DND-41 (cell line): ENCODE measurements around the gene ZNF32.

Experiments used
- ATAC-seq: fragments of 200-7000 bp; cut with Tn5 transposase; 3 replicates; pipeline ENCODE4 v1.9.1; 2021; ENCODE audit warnings: low read depth; ENCODE audit not compliant: insufficient read depth
- DNase-seq: peaks from one replicate; pipeline ENCODE4 v3.0.0-alpha.2; 2020
- H2AFZ ChIP-seq: 2 replicates; pipeline ENCODE4 v1.6.0; 2012; ENCODE audit warnings: low read depth, low read length
- H3K27ac ChIP-seq: 2 replicates; pipeline ENCODE4 v1.5.1; 2012; ENCODE audit warnings: low read length, inconsistent platforms
- H3K27me3 ChIP-seq: fragments of 200-600 bp; sonication (generic); 2 replicates; pipeline ENCODE4 v1.6.0; 2012; ENCODE audit warnings: low read length, mild to moderate bottlenecking, inconsistent platforms; ENCODE audit not compliant: insufficient read depth, poor library complexity
- H3K36me3 ChIP-seq: 2 replicates; pipeline ENCODE4 v1.5.1; 2012; ENCODE audit warnings: low read length, inconsistent platforms; ENCODE audit not compliant: insufficient read depth
- H3K4me1 ChIP-seq: 2 replicates; pipeline ENCODE4 v1.5.1; 2012; ENCODE audit warnings: mild to moderate bottlenecking, low read length; ENCODE audit not compliant: insufficient read depth
- H3K4me2 ChIP-seq: 2 replicates; pipeline ENCODE4 v1.6.0; 2012; ENCODE audit warnings: mild to moderate bottlenecking, moderate library complexity, low read length, inconsistent platforms; ENCODE audit not compliant: insufficient read depth
- H3K4me3 ChIP-seq, 2 experiments: fragments of 200-600 bp in 1 of 2; shearing (Covaris generic) in 1 of 2; 2 replicates each; pipeline ENCODE4 v1.5.1; 2012 to 2016; ENCODE audit warnings: inconsistent platforms in 2 of 2, low read length in 2 of 2, mild to moderate bottlenecking in 2 of 2, low read depth in 1 of 2, moderate library complexity in 1 of 2
- H3K79me2 ChIP-seq: 2 replicates; pipeline ENCODE4 v1.6.0; 2012; ENCODE audit warnings: low read length, inconsistent platforms; ENCODE audit not compliant: insufficient read depth
- H3K9ac ChIP-seq: 2 replicates; pipeline ENCODE4 v1.6.0; 2012; ENCODE audit warnings: low read depth, mild to moderate bottlenecking, inconsistent platforms, low read length, moderate library complexity
- H3K9me3 ChIP-seq: 2 replicates; pipeline ENCODE4 v1.5.1; 2012; ENCODE audit warnings: low read length, moderate library complexity, mild to moderate bottlenecking, inconsistent platforms; ENCODE audit not compliant: insufficient read depth, severe bottlenecking
- H4K20me1 ChIP-seq: 2 replicates; pipeline ENCODE4 v1.6.0; 2012; ENCODE audit warnings: low read length; ENCODE audit not compliant: insufficient read depth
- EZH2 ChIP-seq: IDR thresholded peaks from 3 replicates; pipeline ENCODE4 v1.6.1; 2012; ENCODE audit warnings: borderline replicate concordance, low read depth, mild to moderate bottlenecking, moderate library complexity, low read length, inconsistent platforms; ENCODE audit not compliant: severe bottlenecking
- TF ChIP-seq, protein P1 (sequence below): IDR thresholded peaks from 2 replicates; pipeline ENCODE4 v1.5.1; 2012; ENCODE audit warnings: borderline replicate concordance, low read length, moderate library complexity, mild to moderate bottlenecking; ENCODE audit not compliant: poor library complexity, severe bottlenecking; ENCODE audit errors: extremely low read depth

The ZNF32 gene, protein sequence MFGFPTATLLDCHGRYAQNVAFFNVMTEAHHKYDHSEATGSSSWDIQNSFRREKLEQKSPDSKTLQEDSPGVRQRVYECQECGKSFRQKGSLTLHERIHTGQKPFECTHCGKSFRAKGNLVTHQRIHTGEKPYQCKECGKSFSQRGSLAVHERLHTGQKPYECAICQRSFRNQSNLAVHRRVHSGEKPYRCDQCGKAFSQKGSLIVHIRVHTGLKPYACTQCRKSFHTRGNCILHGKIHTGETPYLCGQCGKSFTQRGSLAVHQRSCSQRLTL

DNA sequence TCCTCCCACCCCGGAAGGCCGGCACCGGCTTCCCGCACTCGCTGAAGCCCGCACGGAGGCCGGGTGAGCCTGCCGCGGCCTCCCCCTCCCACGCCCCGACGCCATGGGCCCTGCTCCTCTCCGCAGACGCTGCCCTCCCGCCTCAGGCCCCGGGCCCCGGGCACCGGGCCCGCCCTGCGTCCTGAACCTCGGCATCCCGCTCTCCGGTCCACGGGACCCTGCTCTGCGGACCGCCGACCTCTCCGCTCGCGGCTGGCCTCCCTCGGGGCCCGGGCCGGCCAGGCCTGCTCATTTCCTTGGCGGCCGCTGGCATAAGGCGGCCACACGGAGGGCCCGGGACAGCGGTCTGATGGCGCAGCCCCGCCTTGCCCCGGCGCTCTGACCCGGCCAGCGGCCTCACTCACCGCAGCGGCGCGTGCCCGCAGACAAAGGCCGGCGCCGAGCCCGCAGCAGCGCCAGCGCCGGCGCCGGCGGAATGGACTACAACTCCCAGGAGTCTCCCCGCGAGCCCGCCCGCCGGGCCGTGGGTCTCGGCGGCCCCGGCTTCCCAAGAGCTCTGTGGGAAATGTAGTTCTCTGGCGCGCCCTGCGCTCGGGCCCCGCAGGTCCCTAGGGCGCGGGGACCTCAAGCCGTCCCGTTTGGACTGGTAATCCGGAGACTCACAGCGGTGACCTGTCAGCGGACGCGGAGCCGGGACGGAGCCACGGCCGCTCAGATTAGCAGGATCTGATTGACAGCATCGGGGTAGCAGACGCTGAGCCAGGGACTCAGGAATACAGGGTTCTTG lies at the start of gene ZNF32:
ZNF32 (minus strand) TSS at position 484 of the 787 bp plus-strand sequence. CDS start 2,748 bp downstream, outside the sequence.
- Histone ChIP-seq H3K9me3 (peaks cover 42% of the 10 kb centered on the region), H3K27ac (peak within 1 kb of the TSS; percentile 81), H3K79me2 (peaks cover 15% of the 10 kb centered on the region), H3K9ac (peak within 1 kb of the TSS; percentile 95), H3K4me1 (peaks cover 25% of the 10 kb centered on the region), H4K20me1 (no peaks in the 10 kb centered on the region), H3K4me2 (peak within 1 kb of the TSS; percentile 88), H3K36me3 (peaks cover 38% of the 10 kb centered on the region), H2AFZ (peak within 1 kb of the TSS; percentile 97), H3K27me3 (no peaks in the 10 kb centered on the region), H3K4me3 (peak within 1 kb of the TSS; percentile 61 to 78; a peak in 3 of 4 replicates)
- DNase-seq (peak; percentile 85), ATAC-seq (peak; percentile 97)
- TF ChIP-seq EZH2, result no peak
- TF ChIP-seq, protein P1, sequence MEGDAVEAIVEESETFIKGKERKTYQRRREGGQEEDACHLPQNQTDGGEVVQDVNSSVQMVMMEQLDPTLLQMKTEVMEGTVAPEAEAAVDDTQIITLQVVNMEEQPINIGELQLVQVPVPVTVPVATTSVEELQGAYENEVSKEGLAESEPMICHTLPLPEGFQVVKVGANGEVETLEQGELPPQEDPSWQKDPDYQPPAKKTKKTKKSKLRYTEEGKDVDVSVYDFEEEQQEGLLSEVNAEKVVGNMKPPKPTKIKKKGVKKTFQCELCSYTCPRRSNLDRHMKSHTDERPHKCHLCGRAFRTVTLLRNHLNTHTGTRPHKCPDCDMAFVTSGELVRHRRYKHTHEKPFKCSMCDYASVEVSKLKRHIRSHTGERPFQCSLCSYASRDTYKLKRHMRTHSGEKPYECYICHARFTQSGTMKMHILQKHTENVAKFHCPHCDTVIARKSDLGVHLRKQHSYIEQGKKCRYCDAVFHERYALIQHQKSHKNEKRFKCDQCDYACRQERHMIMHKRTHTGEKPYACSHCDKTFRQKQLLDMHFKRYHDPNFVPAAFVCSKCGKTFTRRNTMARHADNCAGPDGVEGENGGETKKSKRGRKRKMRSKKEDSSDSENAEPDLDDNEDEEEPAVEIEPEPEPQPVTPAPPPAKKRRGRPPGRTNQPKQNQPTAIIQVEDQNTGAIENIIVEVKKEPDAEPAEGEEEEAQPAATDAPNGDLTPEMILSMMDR, result peak; percentile 0

DNA sequence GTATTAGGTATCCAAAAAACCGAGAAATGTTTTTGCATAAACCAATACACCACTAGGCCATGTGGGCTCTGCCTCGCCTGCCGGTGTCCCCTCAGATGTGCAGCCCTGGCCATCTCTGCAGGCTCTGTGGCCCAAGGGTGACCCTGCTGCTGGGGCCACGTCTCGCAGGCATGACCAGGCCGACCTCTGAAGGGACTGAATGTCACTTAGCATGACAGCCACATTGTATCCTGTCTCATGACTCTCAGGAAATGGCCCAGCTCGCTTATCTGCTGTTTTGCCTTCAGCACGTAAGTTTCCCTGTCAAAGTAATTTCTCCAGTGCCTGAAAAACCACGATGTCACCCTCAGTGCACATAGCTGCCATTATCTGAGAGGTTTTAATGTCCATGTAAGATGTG lies 49.5 kb upstream of the ZNF32 start:
- H3K4me2 ChIP-seq, result no peak overlapping the region

DNA sequence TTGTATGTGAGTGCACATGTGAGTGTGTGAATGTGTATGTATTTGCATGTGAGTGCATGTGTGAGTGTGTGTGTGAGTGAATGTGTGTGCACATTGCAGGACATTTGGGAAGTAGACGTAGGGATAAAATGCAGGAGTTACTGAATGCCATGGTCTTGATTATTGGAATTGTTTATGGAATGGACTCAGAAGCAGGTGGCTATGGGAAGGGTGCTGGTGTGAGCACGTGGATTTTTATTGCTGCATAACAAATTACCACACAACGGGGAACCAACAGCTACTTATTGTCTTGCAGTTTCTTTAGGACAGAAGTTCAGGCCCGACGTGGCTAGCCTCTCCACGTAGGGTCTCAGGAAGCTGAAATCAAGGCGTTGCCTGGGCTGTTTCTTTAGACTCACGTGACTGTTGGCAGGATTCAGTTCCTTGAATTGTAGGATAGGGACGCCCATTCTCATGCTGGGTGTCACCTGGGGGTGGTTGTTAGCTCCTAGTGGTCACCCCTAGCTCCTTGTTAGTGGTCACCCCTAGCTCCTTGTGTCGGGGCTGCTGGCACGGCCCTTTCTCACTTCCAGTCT lies 48.3 kb upstream of the ZNF32 start:
- TF ChIP-seq, protein P1, result no peak
- no peak for TF ChIP-seq EZH2
- Histone ChIP-seq H2AFZ (no peak overlapping the region), H3K36me3 (no peaks in the 10 kb centered on the region), H3K27ac (no peak overlapping the region), H3K27me3 (no peaks in the 10 kb centered on the region), H3K79me2 (no peaks in the 10 kb centered on the region), H3K4me3 (no peak overlapping the region), H3K4me1 (no peaks in the 10 kb centered on the region), H3K9me3 (no peaks in the 10 kb centered on the region), H3K4me2 (no peak overlapping the region), H4K20me1 (no peaks in the 10 kb centered on the region), H3K9ac (no peak overlapping the region)
- no peak for ATAC-seq
- DNase-seq, result no peak

More for the DNA sequence above, 49.5 kb upstream of the ZNF32 start:
- Histone ChIP-seq H3K27ac (no peak overlapping the region), H3K4me1 (no peaks in the 10 kb centered on the region), H3K79me2 (no peaks in the 10 kb centered on the region), H3K4me3 (no peak overlapping the region), H4K20me1 (no peaks in the 10 kb centered on the region), H3K36me3 (no peaks in the 10 kb centered on the region), H3K9ac (no peak overlapping the region), H2AFZ (no peak overlapping the region), H3K27me3 (no peaks in the 10 kb centered on the region), H3K9me3 (no peaks in the 10 kb centered on the region)
- ATAC-seq (no peak), DNase-seq (no peak)
- TF ChIP-seq, protein P1, result no peak
- TF ChIP-seq EZH2, result no peak
